ENCODE data around the gene PRKAG2.
"Not testable (repeated sequence)": the region's sequence is repeated elsewhere in the genome, so short reads cannot be mapped to it uniquely, and the experiment has no call there.

DNA sequence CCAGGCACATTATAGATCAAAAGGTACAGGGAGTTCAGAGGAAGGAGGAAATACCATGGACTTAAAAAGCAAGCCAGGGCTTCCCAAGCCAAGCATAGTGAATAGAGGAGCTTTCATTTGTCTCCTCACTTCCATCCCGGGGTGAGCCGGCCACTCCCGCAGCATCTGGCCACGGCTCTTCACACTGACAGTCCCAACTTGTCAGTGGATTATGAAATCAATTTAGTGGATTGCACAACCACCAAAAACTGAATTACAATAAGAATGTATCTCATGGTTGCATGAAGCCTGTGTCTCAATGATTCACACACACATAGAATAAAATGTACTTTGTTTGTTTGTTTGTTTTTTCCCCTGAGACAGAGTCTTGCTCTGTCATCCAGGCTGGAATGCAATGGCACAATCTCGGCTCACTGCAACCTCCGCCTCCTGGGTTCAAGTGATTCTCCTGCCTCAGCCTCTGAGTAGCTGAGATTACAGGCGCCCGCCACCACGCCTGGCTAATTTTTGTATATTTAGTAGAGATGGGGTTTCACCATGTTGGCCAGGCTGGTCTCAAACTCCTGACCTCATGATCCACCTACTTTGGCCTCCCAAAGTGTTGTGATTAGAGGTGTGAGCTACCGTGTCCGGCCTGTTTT, 79.1 kb downstream of the PRKAG2 start:
- TF ChIP-seq, protein P1, sequence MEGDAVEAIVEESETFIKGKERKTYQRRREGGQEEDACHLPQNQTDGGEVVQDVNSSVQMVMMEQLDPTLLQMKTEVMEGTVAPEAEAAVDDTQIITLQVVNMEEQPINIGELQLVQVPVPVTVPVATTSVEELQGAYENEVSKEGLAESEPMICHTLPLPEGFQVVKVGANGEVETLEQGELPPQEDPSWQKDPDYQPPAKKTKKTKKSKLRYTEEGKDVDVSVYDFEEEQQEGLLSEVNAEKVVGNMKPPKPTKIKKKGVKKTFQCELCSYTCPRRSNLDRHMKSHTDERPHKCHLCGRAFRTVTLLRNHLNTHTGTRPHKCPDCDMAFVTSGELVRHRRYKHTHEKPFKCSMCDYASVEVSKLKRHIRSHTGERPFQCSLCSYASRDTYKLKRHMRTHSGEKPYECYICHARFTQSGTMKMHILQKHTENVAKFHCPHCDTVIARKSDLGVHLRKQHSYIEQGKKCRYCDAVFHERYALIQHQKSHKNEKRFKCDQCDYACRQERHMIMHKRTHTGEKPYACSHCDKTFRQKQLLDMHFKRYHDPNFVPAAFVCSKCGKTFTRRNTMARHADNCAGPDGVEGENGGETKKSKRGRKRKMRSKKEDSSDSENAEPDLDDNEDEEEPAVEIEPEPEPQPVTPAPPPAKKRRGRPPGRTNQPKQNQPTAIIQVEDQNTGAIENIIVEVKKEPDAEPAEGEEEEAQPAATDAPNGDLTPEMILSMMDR (IDR thresholded peaks at IDR 0.05) = not testable (repeated sequence)
- not testable (repeated sequence) for TF ChIP-seq POLR2A (IDR thresholded peaks at IDR 0.05)

All from lower leg skin (tissue), 3 donors.